T-cell (primary cell): ENCODE data around the gene C2orf92. TPM values are rescaled to one million over a fixed set of nuclear protein-coding genes. Genes with fewer than 3 reads are reported as not detected.

Source experiments
- ATAC-seq, 4 experiments: fragments of 200-7000 bp in 3 of 4; fragments of 150-1000 bp in 1 of 4; cut with Tn5 transposase; replicated peaks in 1 of 4; 1 replicate in 3 of 4; 2 replicates in 1 of 4; pipeline ENCODE4 v1.10.0; 2021; ENCODE audit warnings: moderate library complexity in 3 of 4, mild to moderate bottlenecking in 2 of 4, moderate number of reproducible peaks in 1 of 4
- CTCF ChIA-PET, 2 donors: fragments of 300-600 bp; sonication (Branson Sonifier 250); formaldehyde crosslinking; loops; one replicate each; lab custom pipeline; 2022; ENCODE audit warnings: antibody characterized with exemption in 2 of 2; lab: Charles Lee
- POLR2A ChIA-PET, 2 donors: fragments of 300-600 bp; sonication (Branson Sonifier 250); formaldehyde crosslinking; loops; one replicate each; lab custom pipeline; 2022; ENCODE audit warnings: antibody characterized with exemption in 2 of 2; lab: Charles Lee
- DNase-seq, 35 experiments: peaks; one replicate each; pipeline versions ENCODE4 v3.0.0 to v3.0.0-alpha.2; 2013 to 2023
- H3K27ac ChIP-seq: one replicate; pipeline ENCODE4 v1.5.1; 2013; ENCODE audit warnings: low read length
- H3K27me3 ChIP-seq, 2 experiments: replicated peaks in 1 of 2; 1 replicate in 1 of 2; 2 replicates in 1 of 2; pipeline versions ENCODE4 v1.6.1 to v1.7.0; 2013; ENCODE audit warnings: low read length in 1 of 2, mixed read lengths in 1 of 2; ENCODE audit not compliant: control insufficient read depth in 2 of 2, insufficient read depth in 2 of 2; ENCODE audit errors: extremely low read depth in 1 of 2
- H3K36me3 ChIP-seq, 2 donors: 1 replicate in 1 of 2; 2 replicates in 1 of 2; pipeline versions ENCODE4 v1.6.1 to v1.7.0; 2013; ENCODE audit warnings: low read length in 1 of 2; ENCODE audit not compliant: control insufficient read depth in 2 of 2, insufficient read depth in 1 of 2; ENCODE audit errors: extremely low read depth in 1 of 2
- H3K4me1 ChIP-seq, 2 experiments: 1 replicate in 1 of 2; 2 replicates in 1 of 2; pipeline versions ENCODE4 v1.6.1 to v1.7.0; 2013; ENCODE audit warnings: low read length in 2 of 2, mixed read lengths in 1 of 2; ENCODE audit not compliant: insufficient read depth in 2 of 2, control insufficient read depth in 1 of 2; ENCODE audit errors: extremely low read depth in 1 of 2
- H3K4me3 ChIP-seq, 2 donors: 1 replicate in 1 of 2; 2 replicates in 1 of 2; pipeline versions ENCODE4 v1.5.1 to v1.7.0; 2013; ENCODE audit warnings: mild to moderate bottlenecking in 2 of 2, low read length in 1 of 2, moderate library complexity in 1 of 2; ENCODE audit not compliant: control insufficient read depth in 1 of 2; ENCODE audit errors: extremely low read depth in 1 of 2
- H3K9me3 ChIP-seq: 2 replicates; pipeline ENCODE4 v1.7.0; 2013
- H3K27ac Mint-ChIP-seq, 2 donors: one replicate each; pipeline ENCODE4 v1.8.0; 2020 to 2021; ENCODE audit warnings: mild to moderate bottlenecking in 2 of 2, mixed read lengths in 2 of 2
- H3K27me3 Mint-ChIP-seq, 2 donors: one replicate each; pipeline ENCODE4 v1.8.0; 2021 to 2022; ENCODE audit warnings: mixed read lengths in 2 of 2
- H3K36me3 Mint-ChIP-seq: one replicate; pipeline ENCODE4 v1.8.0; 2021; ENCODE audit warnings: mixed read lengths
- H3K4me1 Mint-ChIP-seq, 3 donors: one replicate each; pipeline ENCODE4 v1.8.0; 2020 to 2022; ENCODE audit warnings: mixed read lengths in 3 of 3, mild to moderate bottlenecking in 1 of 3
- H3K4me3 Mint-ChIP-seq, 3 donors: one replicate each; pipeline ENCODE4 v1.8.0; 2020 to 2022; ENCODE audit warnings: mild to moderate bottlenecking in 3 of 3, mixed read lengths in 3 of 3, moderate library complexity in 3 of 3
- H3K9me3 Mint-ChIP-seq, 3 donors: one replicate each; pipeline ENCODE4 v1.8.0; 2020 to 2022; ENCODE audit warnings: mixed read lengths in 3 of 3
- WGBS: methylation state at CpG from one replicate; pipeline ENCODE4 v1.1.5; 2013; ENCODE audit warnings: missing lambda C conversion rate; ENCODE audit not compliant: insufficient coverage; 5-methylcytosine and 5-hydroxymethylcytosine counted together
- total RNA-seq, 35 experiments: library from RNA in 6 of 35; stranded (reverse) in 6 of 35; fragments of 120-200 nt in 1 of 35; gene quantifications; one replicate each; pipeline versions ENCODE4 v1.2.1 to v1.2.4 and lab custom pipeline; 2013 to 2026

Gene C2orf92
- total RNA-seq, 5 donors from 2014 or later (not counting 1 experiment from before 2014, with no cell fraction given): 15.3 to 24.1 (median 16.6) TPM

DNA sequence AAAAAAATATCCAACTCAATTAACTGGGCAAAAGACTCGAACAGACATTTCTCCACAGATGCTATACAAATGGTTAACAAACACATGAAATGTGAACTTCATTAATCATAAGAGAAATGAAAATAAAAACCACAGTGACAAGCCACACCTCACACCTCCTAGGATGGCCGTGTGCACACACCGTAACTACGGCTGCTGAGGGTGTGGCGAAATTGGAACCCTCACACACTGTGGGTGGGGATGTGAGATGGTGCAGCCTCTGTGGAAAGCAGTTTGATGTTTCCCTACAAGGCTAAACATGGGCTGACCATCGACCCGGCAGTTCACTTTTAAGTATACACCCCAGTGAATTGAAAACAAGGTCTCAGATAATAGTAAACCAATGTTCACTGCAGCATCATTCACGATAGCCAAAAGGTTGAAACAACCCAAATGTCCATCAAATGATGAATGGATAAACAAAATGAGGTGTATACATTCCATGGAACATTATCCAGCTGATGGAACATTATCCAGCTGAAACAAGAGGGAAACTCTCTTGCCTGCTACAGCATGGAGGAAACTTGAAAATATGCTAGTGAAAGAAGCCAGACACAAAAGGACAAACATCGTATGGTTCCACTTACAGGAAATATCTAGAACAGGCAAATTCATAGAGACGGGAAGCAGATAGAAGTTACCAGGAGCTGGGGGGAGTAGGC lies 76.1 kb downstream of the C2orf92 start:
- CTCF ChIA-PET: interaction anchor here (0.5 to 1.4 kb wide), 4 partner anchors 27 to 48 kb away, joined by 3 to 7 read pairs (median 4); no protein-coding TSS in a partner anchor
- Histone ChIP-seq H3K27ac (peak overlapping the region; percentile 50), H3K4me3 (no peak overlapping the region), H3K9me3 (no peaks in the 10 kb centered on the region), H3K36me3 (peaks cover 0 to 12% of the 10 kb centered on the region in 2 donors), H3K4me1 (peaks cover 11 to 69% of the 10 kb centered on the region in 2 experiments), H3K27me3 (no peaks in the 10 kb centered on the region)
- POLR2A ChIA-PET: interaction anchor here in 1 of 2 donors (0.6 kb wide), 1 partner anchor 210 kb away, joined by 4 read pairs; no protein-coding TSS in a partner anchor
- WGBS: no CpG with 5 or more reads among the region's 10 CpGs
- ATAC-seq (peak; percentile 46 to 71 (median 66)), DNase-seq (peak in 31 of 35 experiments; percentile 19 to 71 (median 37))
- H3K9me3 Mint-ChIP-seq: no peaks in the 10 kb centered on the region
- H3K4me3 Mint-ChIP-seq: peak overlapping the region; percentile 7 to 44 (median 8)
- H3K36me3 Mint-ChIP-seq: peaks cover 12% of the 10 kb centered on the region
- peaks cover 73 to 79% (median 74%) of the 10 kb centered on the region in 3 donors for H3K4me1 Mint-ChIP-seq
- H3K27me3 Mint-ChIP-seq: no peaks in the 10 kb centered on the region
- peak overlapping the region; percentile 67 to 84 for H3K27ac Mint-ChIP-seq

- no peak overlapping the region for H3K4me3 Mint-ChIP-seq
- DNase-seq: peak in 3 of 35 experiments; percentile 19 to 46 (median 20)
- no peaks in the 10 kb centered on the region for H3K27me3 Mint-ChIP-seq
- peaks cover 7% of the 10 kb centered on the region for H3K36me3 Mint-ChIP-seq
- H3K9me3 Mint-ChIP-seq: no peaks in the 10 kb centered on the region
- Histone ChIP-seq H3K36me3 (no peaks in the 10 kb centered on the region), H3K9me3 (no peaks in the 10 kb centered on the region), H3K27me3 (no peaks in the 10 kb centered on the region), H3K27ac (peak overlapping the region; percentile 9), H3K4me3 (no peak overlapping the region), H3K4me1 (peaks cover 9 to 53% of the 10 kb centered on the region in 2 experiments)
- CTCF ChIA-PET: interaction anchor here (0.7 to 2.0 kb wide), 4 partner anchors 47 to 1844 kb away, joined by 4 to 12 read pairs (median 6); no protein-coding TSS in a partner anchor
- peaks cover 58 to 65% (median 61%) of the 10 kb centered on the region in 3 donors for H3K4me1 Mint-ChIP-seq
- ATAC-seq: no peak
- POLR2A ChIA-PET: no interaction called here
- WGBS: no CpG with 5 or more reads among the region's 3 CpGs
- H3K27ac Mint-ChIP-seq: peak overlapping the region; percentile 73 to 87
Measured at GRCh38 chr2:97747285-97747684, 77.8 kb downstream of the C2orf92 start.

GRCh38 chr2:97747716-97748115 lies 78.2 kb downstream of the C2orf92 start:
- WGBS: 100% methylated on average over 2 of the region's 4 CpGs
- POLR2A ChIA-PET: no interaction called here

GRCh38 chr2:97749581-97749980 lies 80.1 kb downstream of the C2orf92 start:
- no peaks in the 10 kb centered on the region for H3K9me3 ChIP-seq
- no peaks in the 10 kb centered on the region for H3K27me3 ChIP-seq
- peaks cover 37 to 42% (median 39%) of the 10 kb centered on the region in 3 donors for H3K4me1 Mint-ChIP-seq
- 80% methylated on average over 4 of the region's 5 CpGs for WGBS
- H3K9me3 Mint-ChIP-seq: no peaks in the 10 kb centered on the region
- POLR2A ChIA-PET: no interaction called here
- H3K27ac ChIP-seq: no peak overlapping the region
- H3K4me1 ChIP-seq: peaks cover 7 to 31% of the 10 kb centered on the region in 2 experiments
- H3K27me3 Mint-ChIP-seq: no peaks in the 10 kb centered on the region
- DNase-seq: no peak
- CTCF ChIA-PET: interaction anchor here (0.5 to 0.7 kb wide), 3 partner anchors 10 to 49 kb away, joined by 3 to 4 read pairs (median 3); no protein-coding TSS in a partner anchor
- H3K36me3 ChIP-seq: peaks cover 0 to 1% of the 10 kb centered on the region in 2 donors
- H3K4me3 ChIP-seq: no peak overlapping the region
- peaks cover 4% of the 10 kb centered on the region for H3K36me3 Mint-ChIP-seq
- H3K27ac Mint-ChIP-seq: no peak overlapping the region
- no peak overlapping the region for H3K4me3 Mint-ChIP-seq
- ATAC-seq: no peak

More at GRCh38 chr2:97747716-97748115, 78.2 kb downstream of the C2orf92 start:
- CTCF ChIA-PET: interaction anchor here (0.7 to 2.0 kb wide), 8 partner anchors 8 to 1844 kb away, joined by 3 to 12 read pairs (median 6); no protein-coding TSS in a partner anchor
- Histone ChIP-seq H3K27ac (no peak overlapping the region), H3K27me3 (no peaks in the 10 kb centered on the region), H3K36me3 (no peaks in the 10 kb centered on the region), H3K4me3 (no peak overlapping the region), H3K9me3 (no peaks in the 10 kb centered on the region), H3K4me1 (peaks cover 7 to 48% of the 10 kb centered on the region in 2 experiments)
- peaks cover 54 to 61% (median 57%) of the 10 kb centered on the region in 3 donors for H3K4me1 Mint-ChIP-seq
- DNase-seq (no peak), ATAC-seq (no peak)
- H3K27me3 Mint-ChIP-seq: no peaks in the 10 kb centered on the region
- H3K4me3 Mint-ChIP-seq: no peak overlapping the region
- H3K36me3 Mint-ChIP-seq: peaks cover 7% of the 10 kb centered on the region
- H3K9me3 Mint-ChIP-seq: no peaks in the 10 kb centered on the region
- H3K27ac Mint-ChIP-seq: peak overlapping the region; percentile 73 to 87

- Mint-ChIP-seq H3K27ac (no peak overlapping the region), H3K4me1 (peaks cover 34 to 40% (median 37%) of the 10 kb centered on the region in 3 donors), H3K9me3 (no peaks in the 10 kb centered on the region), H3K4me3 (no peak overlapping the region), H3K27me3 (no peaks in the 10 kb centered on the region), H3K36me3 (peaks cover 6% of the 10 kb centered on the region)
- H3K27ac ChIP-seq: no peak overlapping the region
- H3K9me3 ChIP-seq: no peaks in the 10 kb centered on the region
- DNase-seq (peak in 1 of 35 experiments; percentile 7), ATAC-seq (no peak)
- ChIA-PET POLR2A (interaction anchor here in 1 of 2 donors (0.8 kb wide), 1 partner anchor 1460 kb away, joined by 3 read pairs; no protein-coding TSS in a partner anchor), CTCF (interaction anchor here (0.5 to 1.5 kb wide), 3 partner anchors 17 to 50 kb away, joined by 3 read pairs; no protein-coding TSS in a partner anchor)
- H3K4me1 ChIP-seq: peaks cover 7 to 28% of the 10 kb centered on the region in 2 experiments
- no peaks in the 10 kb centered on the region for H3K27me3 ChIP-seq
- H3K36me3 ChIP-seq: peaks cover 0 to 5% of the 10 kb centered on the region in 2 donors
- no peak overlapping the region for H3K4me3 ChIP-seq
- 93% methylated on average over 4 of the region's 4 CpGs for WGBS
Measured at GRCh38 chr2:97750017-97750416, 80.5 kb downstream of the C2orf92 start.

- H3K36me3 Mint-ChIP-seq: peaks cover 10% of the 10 kb centered on the region
- Histone ChIP-seq H3K36me3 (peaks cover under 1 to 18% of the 10 kb centered on the region in 2 donors), H3K9me3 (no peaks in the 10 kb centered on the region), H3K4me3 (no peak overlapping the region), H3K4me1 (peaks cover 2 to 17% of the 10 kb centered on the region in 2 experiments), H3K27me3 (no peaks in the 10 kb centered on the region), H3K27ac (no peak overlapping the region)
- no peak for DNase-seq
- ChIA-PET POLR2A (no interaction called here), CTCF (interaction anchor here in 1 of 2 donors (1.2 to 1.5 kb wide), 2 partner anchors 52 to 54 kb away, joined by 3 to 4 read pairs; no protein-coding TSS in a partner anchor)
- no CpG with 5 or more reads among the region's 3 CpGs for WGBS
- H3K27ac Mint-ChIP-seq: no peak overlapping the region
- H3K4me3 Mint-ChIP-seq: no peak overlapping the region
- H3K9me3 Mint-ChIP-seq: no peaks in the 10 kb centered on the region
- H3K4me1 Mint-ChIP-seq: peaks cover 18 to 22% (median 21%) of the 10 kb centered on the region in 3 donors
- no peaks in the 10 kb centered on the region for H3K27me3 Mint-ChIP-seq
- ATAC-seq: no peak
Measured at GRCh38 chr2:97751752-97752151, 82.2 kb downstream of the C2orf92 start.
